IPS-11a (cell line): ENCODE data around the gene ABCF2.
A peak's percentile ranks its signal among the peaks of the same experiment; 100 is the strongest.

Experiments used
- H3K4me3 ChIP-seq: one replicate; pipeline ENCODE4 v1.5.1; 2013; ENCODE audit warnings: low read depth, low read length, control low read depth

Gene ABCF2

DNA sequence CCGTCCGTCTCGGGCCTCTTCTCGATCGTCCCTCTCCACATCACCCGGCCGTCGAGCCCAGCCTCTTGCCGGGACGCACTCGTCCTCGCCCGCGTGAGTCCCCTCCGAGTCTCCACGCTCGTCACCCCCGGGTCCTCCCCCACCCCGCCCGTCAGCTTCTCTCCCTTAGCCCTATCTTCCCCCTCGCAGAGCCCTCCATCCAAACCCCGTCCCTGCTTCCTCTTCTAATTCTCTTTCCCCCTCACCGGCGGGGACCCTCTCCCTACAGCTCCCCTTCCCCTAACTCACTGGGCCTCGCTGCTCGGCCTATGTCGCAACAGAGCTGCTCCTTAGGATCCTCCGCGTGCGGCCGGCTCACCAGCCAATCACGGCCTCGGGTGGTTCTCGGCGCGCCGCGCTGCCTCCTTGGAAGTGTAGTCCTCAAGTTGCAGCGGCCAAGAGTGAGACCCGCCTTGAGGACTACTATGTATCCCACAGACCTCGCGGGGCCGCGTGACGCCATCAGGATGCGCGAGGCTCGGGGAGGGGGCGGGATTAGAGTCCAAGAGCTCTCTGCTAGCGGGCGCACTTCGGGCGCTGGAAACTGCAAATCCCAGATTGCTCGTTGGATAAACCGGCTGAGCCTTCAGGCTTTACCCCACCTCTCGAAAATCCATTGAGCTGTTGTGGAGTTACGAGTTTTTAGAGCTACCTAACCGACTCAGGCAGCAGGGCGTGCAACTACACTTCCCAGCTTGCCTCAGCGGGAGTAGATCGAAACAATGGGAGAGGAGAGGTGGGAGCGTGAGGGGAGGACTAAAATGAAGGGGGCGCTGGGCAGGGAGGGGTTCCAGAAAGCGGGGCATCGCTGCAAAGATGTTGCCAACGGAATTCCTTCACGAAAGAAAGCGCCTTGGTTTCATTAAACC, at the start of gene ABCF2:
Gene ABCF2, minus strand, starts transcription at position 331 of the 908 bp plus-strand sequence. CDS start 747 bp downstream, outside the sequence.
- peak within 1 kb of the TSS; percentile 95 for H3K4me3 ChIP-seq

DNA sequence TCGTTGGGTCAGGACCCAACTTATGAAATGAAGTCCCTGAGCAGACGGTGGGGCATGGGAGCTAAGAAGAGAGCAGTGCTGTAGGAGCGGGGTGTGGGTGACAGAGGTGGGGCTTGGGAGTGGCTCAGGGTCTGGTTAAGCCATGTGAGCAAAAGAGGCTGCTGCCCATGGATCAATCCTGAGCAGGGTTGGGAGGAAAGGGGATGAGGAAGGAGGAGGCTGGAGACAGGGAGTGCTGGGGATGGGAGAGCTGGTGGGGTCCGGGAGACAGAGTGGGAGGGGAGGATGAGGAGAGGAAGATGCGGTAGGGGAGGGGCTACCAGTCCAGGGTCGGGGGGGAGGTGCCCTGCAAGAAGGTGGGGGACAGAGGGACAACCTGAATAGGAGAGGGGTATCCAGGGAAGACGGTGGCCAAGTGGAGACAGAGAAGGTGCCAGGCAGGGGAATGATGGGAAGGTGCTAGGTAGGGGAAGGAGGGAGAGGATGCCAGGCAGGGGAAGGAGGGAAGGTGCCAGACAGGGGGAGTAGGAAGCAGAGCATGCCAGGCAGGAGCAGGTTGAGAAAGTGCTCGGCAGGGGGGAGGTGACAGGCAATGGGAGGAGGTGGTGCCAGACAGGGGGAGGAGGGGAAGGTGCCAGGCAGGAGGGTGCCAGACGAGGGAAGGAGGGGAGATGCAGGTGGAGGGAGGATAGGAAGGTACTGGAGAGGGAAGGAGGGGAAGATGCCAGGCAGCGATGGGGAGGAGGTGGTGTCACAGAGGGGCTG, 49.0 kb upstream of the ABCF2 start:
- H3K4me3 ChIP-seq: no peak overlapping the region

DNA sequence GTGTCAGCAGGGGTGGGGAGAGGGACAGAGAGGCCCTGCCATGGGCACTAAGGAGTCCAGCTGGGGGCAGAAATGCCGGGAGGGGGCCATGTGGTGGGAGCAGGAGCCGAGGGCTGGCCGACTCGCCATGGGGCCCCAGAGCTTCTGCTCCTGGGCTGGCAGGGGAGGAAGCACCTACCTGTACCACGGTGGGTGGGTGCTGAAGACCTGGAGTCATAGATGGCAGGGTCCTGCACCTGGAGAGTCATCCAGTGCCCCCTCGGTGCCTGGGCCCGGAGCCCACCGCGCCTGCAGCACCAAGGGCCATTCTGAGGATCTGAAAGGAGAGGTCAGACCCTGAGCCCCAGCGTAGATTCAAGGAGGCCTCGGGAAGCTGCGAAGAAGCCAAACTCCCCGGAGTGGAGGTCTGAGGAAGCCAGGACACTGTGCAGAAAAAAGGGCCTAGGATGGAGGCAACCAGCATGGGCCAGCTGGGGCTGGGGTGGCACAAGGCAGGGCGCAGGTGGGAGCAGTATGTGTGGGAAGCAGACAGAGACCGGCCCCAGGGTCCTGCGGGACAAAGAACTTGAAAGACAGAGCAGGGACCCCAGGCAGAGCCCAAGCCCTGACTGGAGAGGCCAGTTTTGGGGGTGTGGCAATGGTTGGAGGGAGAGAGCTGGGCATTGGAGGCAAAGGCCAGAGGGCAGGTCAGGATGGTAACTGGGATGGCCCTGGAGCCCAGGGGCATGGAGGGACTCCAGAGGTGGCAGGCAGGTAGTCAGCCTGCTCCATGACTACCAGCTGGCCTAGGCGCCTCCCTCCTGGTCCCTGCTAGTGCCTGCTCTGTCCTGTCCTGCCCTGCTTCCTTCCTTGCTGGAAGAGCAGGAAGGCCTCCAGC, 48.2 kb upstream of the ABCF2 start:
- H3K4me3 ChIP-seq: no peak overlapping the region

DNA sequence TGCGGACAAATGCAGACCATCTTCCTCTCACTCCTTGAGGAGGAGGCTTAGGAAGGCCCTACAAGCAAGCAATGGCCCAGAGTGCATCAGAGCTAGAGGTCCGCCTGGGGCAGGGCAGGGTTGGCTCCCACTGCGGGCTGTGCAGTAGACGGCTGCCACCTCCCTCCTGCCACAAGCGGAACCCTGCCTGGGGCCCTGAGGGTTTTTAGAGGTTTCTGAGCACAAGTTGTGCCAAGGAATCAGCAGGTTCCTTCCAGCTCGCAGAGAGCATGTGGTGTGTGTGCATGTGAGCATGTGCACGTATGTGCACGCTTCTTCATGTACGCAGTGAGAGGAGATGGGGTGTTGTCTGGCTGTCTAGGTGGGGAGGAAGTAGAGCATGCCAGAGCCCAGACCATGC, 47.4 kb upstream of the ABCF2 start:
- H3K4me3 ChIP-seq: no peak overlapping the region

DNA sequence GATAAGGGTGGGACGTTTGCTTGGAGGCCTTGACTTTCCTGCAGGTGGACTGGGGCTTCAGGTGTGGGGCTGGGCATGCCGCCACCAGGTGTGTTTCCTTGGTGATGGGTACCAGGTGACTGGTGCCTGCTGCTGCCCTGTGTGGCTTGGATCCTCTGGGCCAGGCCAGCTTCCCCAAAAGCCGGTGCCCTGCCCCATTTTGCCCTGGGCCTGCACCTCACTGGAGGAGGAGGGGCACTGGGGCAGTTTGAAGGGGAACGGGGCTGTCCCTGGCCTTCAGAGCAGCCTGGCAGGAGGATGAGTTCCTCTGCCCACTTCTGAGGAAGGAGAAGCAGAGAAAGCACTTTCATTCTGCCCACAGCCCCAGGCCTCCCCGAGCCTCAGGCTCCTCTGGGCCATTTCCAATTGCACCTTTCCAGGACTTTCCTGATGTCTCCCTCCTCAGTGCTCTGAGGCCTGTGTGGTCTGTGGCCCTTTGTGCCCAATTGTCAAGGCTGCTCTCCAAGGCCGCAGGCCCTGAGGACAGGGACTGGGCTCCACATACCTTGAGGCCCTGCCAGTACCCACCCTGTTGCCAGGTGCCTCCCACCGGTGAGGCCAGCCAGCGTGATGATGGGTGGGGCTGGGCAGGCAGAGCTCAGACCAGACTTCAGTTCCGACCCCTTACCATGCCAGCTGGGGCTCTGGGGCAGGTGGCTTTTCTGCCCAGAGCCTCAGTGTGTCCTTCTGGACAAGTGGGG, 46.8 kb upstream of the ABCF2 start:
- no peak overlapping the region for H3K4me3 ChIP-seq

DNA sequence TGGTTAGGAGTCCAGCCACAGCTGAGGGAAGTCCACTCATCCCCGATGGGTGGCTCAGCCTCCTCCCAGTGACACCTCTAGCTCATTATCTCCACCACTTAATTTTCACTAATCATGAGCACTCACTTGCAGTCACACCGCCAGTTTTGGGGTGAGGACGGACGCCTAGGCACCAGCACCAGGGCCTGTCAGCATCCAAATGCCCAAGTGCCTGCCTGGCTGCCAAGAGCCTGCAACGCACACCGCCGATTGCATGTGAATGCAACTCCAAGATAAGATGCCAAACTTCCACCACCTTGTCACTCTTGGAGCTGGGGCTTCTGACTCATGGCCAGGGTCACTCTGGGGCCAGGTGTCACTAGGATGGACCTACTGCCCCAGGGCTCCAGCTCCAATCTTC, 45.9 kb upstream of the ABCF2 start:
- no peak overlapping the region for H3K4me3 ChIP-seq

DNA sequence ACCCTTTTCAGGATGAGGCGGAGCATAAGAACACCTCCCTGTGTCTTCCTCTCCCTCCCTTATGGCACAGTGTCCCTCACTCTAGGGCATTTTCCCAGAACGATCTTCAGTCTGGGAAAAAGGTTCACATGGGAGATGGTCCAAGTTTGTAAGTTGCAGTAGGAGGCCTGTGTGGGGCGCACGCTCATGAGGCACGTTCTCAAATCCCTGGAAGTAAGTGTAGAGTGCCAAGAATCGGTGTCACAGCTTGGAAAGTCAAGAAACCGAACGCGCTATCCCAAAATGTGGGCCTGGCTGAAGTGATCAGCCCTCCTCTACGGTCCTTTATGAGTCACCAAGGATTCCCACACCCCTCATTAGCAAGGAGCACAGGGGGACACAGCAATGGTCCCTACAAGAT, 45.4 kb upstream of the ABCF2 start:
- H3K4me3 ChIP-seq: no peak overlapping the region

DNA sequence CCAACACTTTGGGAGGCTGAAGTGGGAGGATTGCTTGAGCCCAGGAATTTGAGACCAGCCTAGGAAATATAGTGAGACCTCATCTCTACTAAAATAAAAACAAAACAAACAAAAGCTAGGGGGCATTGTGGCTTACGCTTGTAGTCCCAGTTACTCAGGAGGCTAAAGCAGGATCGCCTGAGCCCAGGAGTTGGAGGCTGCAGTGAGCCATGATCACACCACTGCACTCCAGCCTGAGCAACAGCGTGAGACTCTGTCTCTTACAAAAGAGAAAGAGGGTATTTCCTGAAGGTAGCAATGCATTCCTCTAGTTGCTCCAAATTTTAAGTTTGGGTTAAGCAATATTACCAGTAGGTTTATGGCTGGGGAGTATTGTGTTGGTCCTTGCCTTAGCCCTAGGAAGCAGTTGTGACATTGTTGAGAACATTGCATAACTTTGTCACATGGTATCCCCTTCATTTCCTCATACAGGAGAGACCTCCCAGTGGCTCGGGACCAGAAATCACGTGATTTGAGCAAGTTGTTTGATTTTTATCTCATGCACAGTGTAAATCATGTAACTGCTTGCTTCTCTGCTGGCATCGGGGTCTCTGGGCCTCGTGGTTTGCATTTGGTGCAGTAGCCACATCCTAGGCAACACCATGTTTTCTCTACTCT, 44.8 kb upstream of the ABCF2 start:
- H3K4me3 ChIP-seq: no peak overlapping the region

DNA sequence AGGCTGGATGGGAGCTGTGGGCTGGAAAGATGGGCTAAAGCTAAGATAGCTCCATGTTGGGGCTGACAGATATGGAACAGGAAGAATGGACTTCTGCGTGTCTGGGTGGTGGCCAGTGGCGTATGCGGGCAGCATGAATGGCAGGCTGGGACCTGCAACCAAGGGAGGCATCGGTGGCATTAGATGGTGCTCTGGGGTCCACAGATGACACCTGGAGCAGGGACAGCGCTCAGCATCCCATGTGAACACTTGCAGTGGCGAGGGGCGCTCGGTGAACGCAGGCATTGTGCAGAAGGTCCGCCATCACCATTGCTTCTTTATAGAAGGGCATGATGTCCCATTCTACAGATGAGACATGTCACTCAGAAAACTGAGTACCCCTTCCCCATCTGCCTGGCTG, 42.5 kb upstream of the ABCF2 start:
- H3K4me3 ChIP-seq: no peak overlapping the region

DNA sequence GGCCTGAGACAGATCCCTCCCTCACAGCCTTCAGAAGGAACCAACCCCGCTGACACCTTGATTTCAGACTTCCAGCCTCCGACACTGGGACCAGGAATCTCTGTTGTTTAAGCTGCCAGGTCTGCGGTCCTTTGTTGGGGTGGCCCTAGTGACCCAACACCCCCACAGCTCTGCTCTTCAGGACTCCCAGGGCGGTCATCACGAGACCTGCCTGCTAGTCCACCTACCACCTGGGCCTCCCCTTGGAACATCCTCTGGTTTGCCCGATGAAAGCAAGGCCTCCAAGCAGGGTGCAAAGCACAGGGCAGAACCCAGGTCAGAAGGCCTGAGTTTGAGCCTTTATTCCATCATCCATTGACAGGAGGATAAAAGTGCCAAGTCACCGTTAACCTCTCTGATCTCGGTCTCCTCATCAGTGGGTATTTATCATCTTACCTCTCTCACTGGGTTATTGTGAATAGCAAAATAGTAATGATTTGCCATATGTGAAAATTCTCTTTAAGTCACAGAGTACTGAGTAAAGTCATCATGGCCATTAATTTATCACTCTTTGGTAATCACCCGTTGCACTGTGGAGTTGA, 38.4 kb upstream of the ABCF2 start:
- H3K4me3 ChIP-seq: no peak overlapping the region

DNA sequence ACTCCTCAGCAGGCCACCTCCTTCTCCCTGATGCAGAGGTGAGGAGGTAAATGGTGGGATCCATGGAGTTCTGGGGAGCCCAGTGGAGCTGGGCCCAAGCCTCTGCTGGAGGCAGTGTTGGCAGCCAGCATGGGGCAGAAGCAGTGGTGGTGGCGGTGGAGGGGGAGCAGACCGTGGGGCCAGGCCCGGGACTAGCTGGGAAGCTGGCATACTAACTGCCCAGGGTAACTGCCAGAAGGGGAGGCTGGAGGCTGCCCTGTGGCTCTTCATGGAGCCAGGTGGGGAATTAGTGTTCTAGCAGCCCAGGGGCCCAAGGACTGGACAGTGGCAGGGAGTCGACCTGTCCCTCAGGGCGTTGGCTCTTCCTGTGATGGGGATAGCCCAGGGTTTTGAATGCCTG, 37.6 kb upstream of the ABCF2 start:
- no peak overlapping the region for H3K4me3 ChIP-seq

DNA sequence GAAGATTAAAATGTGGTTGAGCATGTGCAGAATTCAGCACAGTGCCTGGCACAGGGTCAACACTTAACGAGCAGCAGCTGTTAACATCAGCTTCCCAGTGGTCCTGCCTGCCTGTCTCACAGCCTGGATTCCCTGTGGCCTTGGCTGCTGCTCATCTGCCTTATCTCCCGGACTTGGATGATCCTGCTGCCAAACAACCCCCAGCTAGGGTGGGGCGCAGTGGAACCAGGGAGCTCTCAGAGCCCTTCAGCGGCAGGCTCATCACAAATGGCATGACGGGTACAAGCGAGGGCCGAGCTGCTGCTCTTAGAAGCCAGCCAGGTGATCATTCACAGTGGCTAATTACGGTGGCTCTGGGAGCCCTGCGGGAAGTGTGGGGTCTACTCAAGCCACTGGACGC, 34.5 kb upstream of the ABCF2 start:
- H3K4me3 ChIP-seq: no peak overlapping the region

DNA sequence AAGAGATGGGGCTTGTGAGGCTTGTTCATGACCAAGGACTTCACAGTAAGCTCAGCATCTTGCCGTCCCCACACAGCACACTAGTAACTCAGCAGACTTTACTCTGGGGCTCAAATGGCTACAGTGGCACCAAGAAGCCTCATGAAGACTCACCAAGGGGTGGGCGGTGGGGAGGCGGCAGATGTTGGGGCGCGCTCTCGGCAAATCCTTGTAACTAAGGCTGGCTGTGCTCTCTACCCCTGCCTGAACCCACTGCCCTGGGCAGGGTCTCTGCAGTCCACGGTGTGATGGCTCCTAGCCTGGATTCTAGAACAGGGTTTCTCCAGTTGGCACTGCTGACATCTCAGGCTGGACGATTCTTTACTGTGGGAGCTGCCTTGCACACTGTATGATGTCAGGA, 33.9 kb upstream of the ABCF2 start:
- H3K4me3 ChIP-seq: no peak overlapping the region

DNA sequence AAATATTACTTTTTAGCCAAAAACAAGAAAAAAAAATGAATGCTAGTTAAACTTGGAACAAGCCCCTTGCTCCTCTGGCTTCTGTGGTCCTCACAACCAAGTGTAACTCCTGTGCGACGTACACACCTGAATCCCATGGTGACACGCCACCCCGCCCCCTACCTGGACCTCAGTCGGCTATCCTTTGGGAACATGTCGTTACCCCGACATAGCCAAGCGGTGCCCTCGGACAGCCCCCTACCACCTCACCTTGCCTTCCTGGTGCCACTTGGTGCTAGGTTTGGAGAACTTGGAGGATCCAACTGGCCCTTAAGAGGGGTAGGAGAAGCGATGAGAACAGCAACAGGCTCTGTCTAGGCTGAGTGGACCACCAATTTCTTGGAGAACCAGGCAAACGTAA, 33.5 kb upstream of the ABCF2 start:
- H3K4me3 ChIP-seq: no peak overlapping the region

DNA sequence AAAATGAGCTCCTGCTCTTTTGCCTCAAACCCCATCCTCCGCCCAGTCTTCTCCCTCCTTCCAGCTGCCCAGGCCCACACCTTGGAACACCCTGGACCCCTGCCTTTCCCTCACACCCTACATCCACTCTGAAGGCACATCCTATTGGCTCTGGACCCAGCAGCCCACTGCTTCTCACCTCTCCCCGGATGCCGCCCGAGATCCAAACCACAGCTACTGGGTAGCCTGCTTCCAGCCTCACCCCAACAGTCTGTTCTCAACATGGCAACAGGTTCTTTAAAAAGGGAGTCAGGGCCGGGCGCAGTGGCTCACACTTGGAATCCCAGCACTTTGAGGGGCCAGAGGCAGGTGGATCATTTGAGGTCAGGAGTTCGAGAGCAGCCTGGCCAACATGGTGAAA, 31.0 kb upstream of the ABCF2 start:
- no peak overlapping the region for H3K4me3 ChIP-seq

DNA sequence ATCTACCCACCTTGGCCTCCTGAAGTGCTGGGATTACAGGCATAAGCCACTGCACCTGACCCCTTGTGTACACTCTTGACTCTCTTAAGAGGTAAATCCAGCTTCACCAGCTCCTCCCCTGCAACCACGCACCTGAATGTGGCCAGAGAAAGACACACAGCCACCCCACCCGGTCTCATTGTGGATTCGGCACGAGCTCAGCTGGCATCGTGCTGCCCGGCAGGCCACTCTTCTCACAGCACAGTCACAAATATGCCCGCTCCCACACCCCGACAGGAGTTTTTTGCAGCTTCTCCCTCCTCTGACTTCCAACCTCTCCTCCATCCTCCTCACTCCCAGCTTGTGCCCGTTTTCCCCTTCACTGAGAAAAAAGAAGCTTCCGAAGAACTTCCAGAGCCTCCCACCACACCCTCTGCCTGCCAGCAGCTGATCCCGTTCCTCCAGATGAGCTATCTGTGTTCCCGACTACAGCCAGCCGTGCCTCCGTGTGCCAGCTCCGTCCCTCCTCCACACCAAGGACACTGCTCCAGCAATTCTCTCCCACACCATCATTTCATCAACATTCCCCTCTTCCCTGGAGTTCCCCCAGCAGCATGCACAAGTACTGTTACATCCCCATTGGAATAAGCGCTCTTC, 29.5 kb upstream of the ABCF2 start:
- H3K4me3 ChIP-seq: no peak overlapping the region

DNA sequence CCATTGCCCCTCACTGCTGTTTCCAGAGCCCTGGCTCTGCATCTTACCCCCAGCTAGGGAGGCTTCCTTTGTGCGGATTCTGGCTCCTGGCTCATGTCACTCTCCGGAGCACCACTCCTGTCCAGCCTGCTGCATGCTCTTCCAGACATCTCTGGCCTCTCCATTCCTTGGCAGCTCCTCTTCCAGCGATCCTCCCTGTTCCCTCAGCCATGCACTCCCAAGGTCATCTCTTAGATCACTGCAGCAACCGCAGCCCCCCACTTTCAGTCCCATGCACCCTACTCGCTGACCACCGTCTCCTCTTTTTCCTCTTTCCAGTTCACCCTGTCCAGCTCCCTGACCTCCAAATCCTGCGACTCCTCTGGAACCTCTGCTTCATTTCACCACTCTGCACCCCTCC, 28.4 kb upstream of the ABCF2 start:
- no peak overlapping the region for H3K4me3 ChIP-seq

DNA sequence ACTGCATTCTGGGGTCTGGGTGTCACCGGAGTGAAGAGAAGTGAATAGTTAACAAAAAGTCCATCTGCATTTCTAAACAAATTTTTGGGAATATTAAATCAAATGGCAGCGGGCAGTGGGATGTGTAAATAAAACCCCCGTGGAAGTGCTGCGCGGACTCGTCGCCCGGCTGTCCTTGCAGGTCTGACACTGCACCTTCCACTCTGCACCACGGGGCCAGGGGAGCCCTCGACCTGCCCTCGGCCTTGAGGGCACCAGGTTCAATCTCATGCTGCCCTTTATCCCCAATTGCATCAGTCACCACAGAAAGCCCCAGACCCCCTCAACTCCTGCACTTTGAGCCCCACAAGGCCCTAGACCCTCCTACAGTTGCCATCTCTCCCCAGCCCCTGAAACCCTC, 27.8 kb upstream of the ABCF2 start:
- no peak overlapping the region for H3K4me3 ChIP-seq

DNA sequence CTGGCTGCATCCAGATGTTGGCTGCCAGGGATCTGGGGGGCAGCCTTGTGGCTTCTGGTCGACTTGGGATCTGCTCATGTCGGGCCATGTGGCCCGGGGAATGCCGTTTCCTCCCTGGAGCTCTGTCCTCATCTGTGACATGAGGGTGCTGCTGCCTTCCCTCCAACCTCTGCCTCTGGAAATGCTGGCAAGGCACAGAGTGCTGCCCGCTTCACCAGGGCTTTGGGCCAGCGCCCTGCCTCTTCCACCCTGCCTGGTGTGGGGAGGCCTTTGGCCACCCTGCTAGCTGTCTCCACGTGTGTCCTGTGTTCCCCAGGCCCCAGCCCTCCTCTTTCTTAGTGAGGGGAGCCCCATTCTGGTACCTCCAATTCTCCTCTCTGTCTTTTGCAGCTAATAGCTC, 27.3 kb upstream of the ABCF2 start:
- no peak overlapping the region for H3K4me3 ChIP-seq
